AG09319 (cell line): Measurements from ENCODE around the gene MAP1B.

Experiments
- DNase-seq: peaks from one replicate; pipeline ENCODE4 v3.0.0-alpha.2; 2010; ENCODE audit warnings: low read depth; ENCODE audit errors: extremely low read depth
- TF ChIP-seq, protein P1 (sequence below): IDR thresholded peaks from 2 replicates; pipeline ENCODE4 v1.5.1; 2011; ENCODE audit warnings: low read depth, mild to moderate bottlenecking, inconsistent platforms, low read length, moderate library complexity

MAP1B gene

GRCh38 chr5:72213482-72213881 is 106.2 kb downstream of the MAP1B start:
- no peak for DNase-seq

GRCh38 chr5:72214168-72214567 is 106.9 kb downstream of the MAP1B start:
- TF ChIP-seq, protein P1, sequence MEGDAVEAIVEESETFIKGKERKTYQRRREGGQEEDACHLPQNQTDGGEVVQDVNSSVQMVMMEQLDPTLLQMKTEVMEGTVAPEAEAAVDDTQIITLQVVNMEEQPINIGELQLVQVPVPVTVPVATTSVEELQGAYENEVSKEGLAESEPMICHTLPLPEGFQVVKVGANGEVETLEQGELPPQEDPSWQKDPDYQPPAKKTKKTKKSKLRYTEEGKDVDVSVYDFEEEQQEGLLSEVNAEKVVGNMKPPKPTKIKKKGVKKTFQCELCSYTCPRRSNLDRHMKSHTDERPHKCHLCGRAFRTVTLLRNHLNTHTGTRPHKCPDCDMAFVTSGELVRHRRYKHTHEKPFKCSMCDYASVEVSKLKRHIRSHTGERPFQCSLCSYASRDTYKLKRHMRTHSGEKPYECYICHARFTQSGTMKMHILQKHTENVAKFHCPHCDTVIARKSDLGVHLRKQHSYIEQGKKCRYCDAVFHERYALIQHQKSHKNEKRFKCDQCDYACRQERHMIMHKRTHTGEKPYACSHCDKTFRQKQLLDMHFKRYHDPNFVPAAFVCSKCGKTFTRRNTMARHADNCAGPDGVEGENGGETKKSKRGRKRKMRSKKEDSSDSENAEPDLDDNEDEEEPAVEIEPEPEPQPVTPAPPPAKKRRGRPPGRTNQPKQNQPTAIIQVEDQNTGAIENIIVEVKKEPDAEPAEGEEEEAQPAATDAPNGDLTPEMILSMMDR = no peak
- no peak for DNase-seq

More at GRCh38 chr5:72213482-72213881, 106.2 kb downstream of the MAP1B start:
- TF ChIP-seq, protein P1 = no peak

GRCh38 chr5:72216756-72217155 is 109.5 kb downstream of the MAP1B start:
- no peak for DNase-seq
- TF ChIP-seq, protein P1 = no peak

- TF ChIP-seq, protein P1 = no peak
- no peak for DNase-seq
Observed at GRCh38 chr5:72221099-72221498, 113.8 kb downstream of the MAP1B start.

GRCh38 chr5:72221541-72221940 is 114.3 kb downstream of the MAP1B start:
- TF ChIP-seq, protein P1 = no peak
- no peak for DNase-seq

GRCh38 chr5:72222521-72222920 is 115.2 kb downstream of the MAP1B start:
- TF ChIP-seq, protein P1 = no peak
- no peak for DNase-seq

DNA sequence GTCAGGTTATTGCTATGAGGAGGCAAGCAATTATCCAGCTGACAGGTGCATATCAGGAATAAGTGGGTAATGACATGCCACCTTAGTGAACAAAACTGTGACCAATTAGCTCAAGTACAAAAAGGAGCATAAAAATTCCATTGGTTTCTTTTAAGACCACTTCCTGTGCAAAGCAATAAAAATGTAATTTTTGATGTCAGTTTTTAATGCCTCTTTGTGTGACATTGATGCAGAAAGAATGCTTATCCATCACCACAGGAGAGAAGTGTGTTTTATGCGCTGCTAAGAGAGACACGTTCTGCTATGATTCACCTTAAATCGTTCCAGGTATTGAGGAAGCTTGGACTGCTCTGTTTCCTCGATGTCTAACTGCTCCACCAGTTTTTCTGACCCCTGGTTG is 116.1 kb downstream of the MAP1B start:
- DNase-seq = no peak
- TF ChIP-seq, protein P1 = no peak
